D721Med (cell line): ENCODE data around the gene WNT2.

Source experiments
- DNase-seq: peaks from one replicate; pipeline ENCODE4 v3.0.0; 2011; ENCODE audit warnings: low spot score; ENCODE audit not compliant: insufficient read length
- FAIRE-seq: peaks from 2 replicates; lab custom pipeline; 2011; peaks lifted over from hg19 to GRCh38; lab: Jason Lieb, UNC
- CTCF ChIP-seq: IDR thresholded peaks from 2 replicates; pipeline ENCODE4 v1.5.1; 2012; ENCODE audit warnings: mild to moderate bottlenecking, control low read depth; ENCODE audit not compliant: insufficient read depth; ENCODE audit errors: missing control alignments

Gene WNT2

DNA sequence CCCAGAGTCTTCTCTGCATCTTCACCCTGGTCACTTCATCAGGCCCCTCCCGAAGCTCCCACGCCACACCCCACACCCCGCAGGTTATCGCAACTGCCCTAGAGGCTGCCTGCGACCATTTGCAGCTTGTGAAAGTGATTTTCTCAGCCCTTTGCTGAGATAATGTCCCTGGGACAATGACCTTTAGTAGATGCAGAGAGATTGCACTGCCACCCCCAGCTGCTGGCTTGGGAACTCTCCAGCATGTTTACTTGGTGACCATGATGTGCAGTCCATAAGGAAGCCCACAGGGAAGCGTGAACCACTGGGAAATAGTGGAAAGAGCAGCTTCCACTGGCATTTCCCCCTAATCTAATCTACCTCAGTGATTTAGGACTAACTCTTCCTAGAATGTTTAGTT lies 97.3 kb downstream of the WNT2 start:
- no peak for TF ChIP-seq CTCF
- DNase-seq (no peak), FAIRE-seq (no peak)
